ENCODE results near the gene ZNF512B.

- no peak for TF ChIP-seq EZH2 (IDR thresholded peaks at IDR 0.05; ENCODE audit: low read depth, unreplicated experiment)
- no peak for TF ChIP-seq CTCF (conservative IDR thresholded peaks at IDR 0.05; ENCODE audit: low read depth in 2 of 2)
- no peak for TF ChIP-seq POLR2AphosphoS5 (IDR thresholded peaks at IDR 0.05; ENCODE audit: low read depth)
- TF ChIP-seq EZH2phosphoT487 (IDR thresholded peaks at IDR 0.05; ENCODE audit: unreplicated experiment): no peak
- no peak for TF ChIP-seq ZNF114 (CRISPR knock-in tag; IDR thresholded peaks at IDR 0.05)
- TF ChIP-seq NANOG (IDR thresholded peaks at IDR 0.05; ENCODE audit: borderline replicate concordance): no peak
- no peak for TF ChIP-seq JUNB (IDR thresholded peaks at IDR 0.05; ENCODE audit: unreplicated experiment)
Observed at GRCh38 chr20:63930971-63931553, 38.7 kb downstream of the ZNF512B start.
